Measurements from ENCODE around the gene BCL2L2.
A peak's percentile ranks its signal among the peaks of the same experiment; 100 is the strongest.

BCL2L2 gene

DNA sequence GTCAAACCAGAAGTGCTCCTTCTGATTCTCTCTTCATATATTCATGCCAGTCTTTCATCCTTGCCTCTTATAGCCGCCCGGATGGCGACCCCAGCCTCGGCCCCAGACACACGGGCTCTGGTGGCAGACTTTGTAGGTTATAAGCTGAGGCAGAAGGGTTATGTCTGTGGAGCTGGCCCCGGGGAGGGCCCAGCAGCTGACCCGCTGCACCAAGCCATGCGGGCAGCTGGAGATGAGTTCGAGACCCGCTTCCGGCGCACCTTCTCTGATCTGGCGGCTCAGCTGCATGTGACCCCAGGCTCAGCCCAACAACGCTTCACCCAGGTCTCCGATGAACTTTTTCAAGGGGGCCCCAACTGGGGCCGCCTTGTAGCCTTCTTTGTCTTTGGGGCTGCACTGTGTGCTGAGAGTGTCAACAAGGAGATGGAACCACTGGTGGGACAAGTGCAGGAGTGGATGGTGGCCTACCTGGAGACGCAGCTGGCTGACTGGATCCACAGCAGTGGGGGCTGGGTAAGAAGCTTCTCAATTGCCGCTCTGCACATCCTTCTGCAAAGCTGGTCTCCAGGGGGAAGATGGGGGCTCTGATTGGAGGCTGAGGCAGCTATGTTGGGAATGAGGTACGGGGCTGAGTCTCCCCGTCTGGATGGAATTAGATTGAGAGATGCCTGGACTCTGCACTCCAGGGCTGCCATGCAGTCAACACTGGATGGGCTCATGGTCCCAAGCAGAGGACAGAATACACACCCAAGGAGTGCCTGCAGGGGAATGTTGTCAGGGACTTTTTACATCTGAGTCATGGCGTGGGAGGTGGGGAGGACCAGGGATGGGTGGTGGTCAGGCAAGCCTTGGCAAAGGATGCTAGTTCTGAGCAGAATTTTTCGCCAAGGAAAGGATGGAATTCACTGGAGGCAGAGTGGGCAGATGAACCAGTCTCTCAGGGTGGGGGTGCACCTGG lies 1.3 kb downstream of the BCL2L2 start:
- Mint-ChIP-seq H3K27me3 (no peaks in the 10 kb centered on the region), H3K9me3 (no peaks in the 10 kb centered on the region), H3K4me1 (peaks cover 17 to 38% of the 10 kb centered on the region in 2 donors), H3K27ac (no peak overlapping the region), H3K4me3 (peak overlapping the region; percentile 80 to 90), H3K36me3 (peaks cover 12 to 26% of the 10 kb centered on the region in 2 donors)
- DNase-seq (no peak), ATAC-seq (replicated peaks) (no peak)

DNA sequence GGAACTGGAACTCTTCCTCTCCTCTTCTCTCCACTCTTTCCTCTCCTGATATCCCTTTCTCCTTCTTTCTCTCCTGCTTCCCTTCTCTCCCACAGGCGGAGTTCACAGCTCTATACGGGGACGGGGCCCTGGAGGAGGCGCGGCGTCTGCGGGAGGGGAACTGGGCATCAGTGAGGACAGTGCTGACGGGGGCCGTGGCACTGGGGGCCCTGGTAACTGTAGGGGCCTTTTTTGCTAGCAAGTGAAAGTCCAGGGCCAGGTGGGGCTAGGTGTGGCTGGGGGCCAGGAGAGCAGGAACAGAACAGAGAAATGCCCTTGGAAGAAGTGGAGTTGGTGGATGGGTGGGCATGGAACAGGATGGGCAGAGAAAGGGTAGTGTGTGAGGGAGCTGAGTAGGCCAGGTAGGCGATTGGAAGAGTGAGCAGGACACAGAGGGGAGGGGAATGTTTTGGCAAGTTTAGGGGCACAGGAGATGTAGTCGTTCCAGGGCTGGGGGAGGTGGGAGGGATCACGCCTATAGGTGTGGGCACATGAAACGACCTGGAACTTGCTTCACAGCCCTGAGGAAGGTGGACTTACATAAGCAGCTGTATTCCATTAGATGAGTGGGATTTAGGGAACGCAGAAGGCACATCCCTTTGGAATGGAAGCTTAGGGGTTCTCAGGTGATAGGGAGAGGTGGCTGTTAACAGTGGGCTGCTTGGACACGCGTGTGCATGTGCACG lies 2.2 kb downstream of the BCL2L2 start:
- no peak for DNase-seq
- ATAC-seq (replicated peaks) = no peak
- no peak overlapping the region for H3K27ac Mint-ChIP-seq
- H3K4me1 Mint-ChIP-seq = peaks cover 15 to 33% of the 10 kb centered on the region in 2 donors
- peaks cover 12 to 26% of the 10 kb centered on the region in 2 donors for H3K36me3 Mint-ChIP-seq
- no peak overlapping the region for H3K4me3 Mint-ChIP-seq
- no peaks in the 10 kb centered on the region for H3K27me3 Mint-ChIP-seq
- H3K9me3 Mint-ChIP-seq = no peaks in the 10 kb centered on the region

DNA sequence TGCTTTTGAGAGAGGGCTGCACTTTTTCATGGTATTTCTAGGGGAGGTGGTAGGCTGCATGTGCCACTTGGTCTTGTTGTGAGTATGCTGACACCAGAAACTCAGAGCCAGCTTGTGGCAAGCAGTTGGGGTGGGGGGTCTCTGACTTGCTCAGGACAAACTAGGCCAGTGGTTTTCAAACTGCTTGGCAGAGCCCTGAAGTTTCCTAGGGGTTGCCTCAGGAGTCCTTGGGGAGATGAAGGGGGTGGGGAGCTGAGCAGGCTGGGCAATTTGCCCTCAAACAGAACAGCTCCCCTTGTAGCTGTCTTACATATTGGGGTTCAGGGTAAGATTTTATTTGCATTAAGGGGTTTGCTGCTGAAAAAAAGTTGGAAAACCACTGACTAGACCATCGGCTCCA lies 3.9 kb downstream of the BCL2L2 start:
- DNase-seq = no peak
- H3K9me3 Mint-ChIP-seq = no peaks in the 10 kb centered on the region
- no peak overlapping the region for H3K27ac Mint-ChIP-seq
- no peaks in the 10 kb centered on the region for H3K27me3 Mint-ChIP-seq
- H3K4me1 Mint-ChIP-seq = peaks cover 15 to 33% of the 10 kb centered on the region in 2 donors
- no peak for ATAC-seq (replicated peaks)
- no peak overlapping the region for H3K4me3 Mint-ChIP-seq
- H3K36me3 Mint-ChIP-seq = peaks cover 12 to 26% of the 10 kb centered on the region in 2 donors

DNA sequence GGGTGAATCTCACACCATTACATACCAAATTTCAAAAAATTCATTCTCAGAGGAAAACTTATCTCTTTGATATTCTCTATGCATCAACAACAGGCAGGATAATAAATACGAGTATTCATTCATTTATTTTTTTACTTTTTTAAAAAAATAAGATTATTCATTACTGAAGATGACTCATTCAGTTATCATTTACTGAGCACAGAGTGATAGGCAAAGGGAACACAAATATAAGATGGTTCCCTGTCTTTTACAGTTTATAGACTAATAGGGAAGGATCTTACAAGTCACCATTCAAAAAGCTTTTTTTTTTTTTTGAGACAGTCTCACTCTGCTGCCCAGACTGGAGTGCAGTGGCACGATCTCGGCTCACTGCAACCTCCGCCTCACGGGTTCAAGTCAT lies 9.7 kb downstream of the BCL2L2 start:
- Mint-ChIP-seq H3K4me3 (no peak overlapping the region), H3K9me3 (peaks cover 0 to 4% of the 10 kb centered on the region in 2 donors), H3K36me3 (peaks cover 10 to 11% of the 10 kb centered on the region in 2 donors), H3K27ac (no peak overlapping the region), H3K27me3 (no peaks in the 10 kb centered on the region), H3K4me1 (peaks cover 7 to 16% of the 10 kb centered on the region in 2 donors)
- ATAC-seq (replicated peaks) (no peak), DNase-seq (no peak)

DNA sequence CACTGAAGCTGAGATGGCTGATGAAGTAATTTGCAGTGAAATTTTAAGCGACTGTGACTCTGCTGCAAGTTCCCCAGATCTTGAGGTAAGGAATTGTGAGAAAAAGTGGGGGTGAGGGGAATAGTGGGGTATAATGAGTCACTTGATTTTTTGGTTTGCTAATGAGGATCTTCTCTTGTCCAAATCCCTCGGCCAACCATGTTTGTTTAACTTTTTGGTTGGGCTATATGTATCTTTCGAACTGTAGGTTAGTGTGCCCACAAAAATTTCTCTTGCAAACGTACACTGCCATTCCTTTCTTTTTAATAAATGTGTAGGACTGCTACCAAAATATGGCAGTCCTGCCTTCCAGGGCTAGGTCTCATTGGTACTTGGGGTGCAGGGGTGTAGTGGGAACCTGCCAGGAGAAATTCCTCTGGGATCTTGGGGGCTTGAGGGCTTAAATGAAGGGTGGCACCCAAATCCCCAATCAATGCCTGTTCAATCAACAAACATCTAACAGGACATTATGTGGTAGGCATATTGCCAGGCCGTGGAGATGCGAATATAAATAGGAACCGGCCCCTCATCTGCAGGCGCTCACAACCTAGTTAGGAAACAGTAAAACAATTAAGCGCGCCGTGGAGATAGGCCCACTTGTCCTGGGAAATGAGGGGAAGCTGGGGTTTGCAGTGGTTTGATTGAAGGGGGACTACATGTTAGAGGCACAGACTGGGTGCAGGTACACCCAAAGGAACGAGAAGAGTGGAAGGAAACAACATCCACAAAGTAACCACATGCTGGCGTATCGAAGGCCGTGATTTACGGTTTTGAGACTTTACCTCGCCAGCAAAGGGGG lies 13.3 kb downstream of the BCL2L2 start:
- ATAC-seq (replicated peaks) (no peak), DNase-seq (no peak)
- H3K4me3 Mint-ChIP-seq = peak overlapping the region; percentile 86 to 95
- peak overlapping the region; percentile 98 for H3K27ac Mint-ChIP-seq
- H3K9me3 Mint-ChIP-seq = peaks cover 0 to 4% of the 10 kb centered on the region in 2 donors
- peaks cover 25 to 39% of the 10 kb centered on the region in 2 donors for H3K36me3 Mint-ChIP-seq
- H3K27me3 Mint-ChIP-seq = no peaks in the 10 kb centered on the region
- H3K4me1 Mint-ChIP-seq = peaks cover 16 to 33% of the 10 kb centered on the region in 2 donors

DNA sequence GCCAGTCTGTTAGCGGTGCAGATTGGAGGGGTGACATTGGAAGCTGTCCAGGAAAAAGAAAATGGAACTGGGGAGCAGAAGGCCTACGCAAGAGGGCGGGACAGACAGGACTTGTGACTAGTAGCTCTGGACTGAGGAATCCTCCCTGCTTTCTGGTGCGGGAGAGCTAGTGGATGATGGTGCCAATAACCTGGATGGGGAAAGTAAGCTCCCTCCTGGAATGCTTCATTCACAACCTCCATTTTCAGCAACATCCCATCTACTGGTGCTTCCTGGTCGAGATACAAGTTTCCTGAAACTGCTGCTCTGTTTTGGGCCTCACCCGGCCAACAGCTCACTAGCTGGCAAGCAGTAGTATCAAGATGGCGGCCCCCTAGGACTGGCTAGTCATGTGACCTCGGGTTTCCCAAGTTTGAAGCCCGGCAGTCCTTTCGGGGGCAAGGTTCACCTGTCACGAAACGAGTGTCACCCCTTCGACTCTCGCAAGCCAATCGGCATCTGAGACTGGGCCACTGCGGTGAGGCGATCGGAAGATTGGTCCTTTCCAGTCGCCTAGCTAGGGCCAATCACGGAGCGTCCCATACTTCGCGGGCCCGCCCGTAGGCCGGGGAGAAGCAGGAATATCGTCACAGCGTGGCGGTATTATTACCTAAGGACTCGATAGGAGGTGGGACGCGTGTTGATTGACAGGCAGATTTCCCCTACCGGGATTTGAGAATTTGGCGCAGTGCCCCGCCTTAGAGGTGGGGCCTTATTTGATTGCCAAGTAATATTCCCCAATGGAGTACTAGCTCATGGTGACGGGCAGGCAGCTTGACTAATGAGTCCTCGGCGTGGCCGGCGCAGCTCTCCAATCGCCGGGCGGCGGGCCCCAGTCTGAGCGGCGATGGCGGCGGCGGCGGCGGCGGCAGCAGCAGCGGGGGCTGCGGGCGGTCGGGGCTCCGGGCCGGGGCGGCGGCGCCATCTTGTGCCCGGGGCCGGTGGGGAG lies 14.2 kb downstream of the BCL2L2 start, which contains the start of gene PABPN1:
TSS of gene PABPN1 (plus strand) at position 874 of the 988 bp plus-strand sequence. CDS start at position 887, 13 bp downstream.
- DNase-seq = peak; percentile 99
- Mint-ChIP-seq H3K36me3 (peaks cover 31 to 48% of the 10 kb centered on the region in 2 donors), H3K4me3 (peak within 1 kb of the TSS; percentile 92 to 95)

DNA sequence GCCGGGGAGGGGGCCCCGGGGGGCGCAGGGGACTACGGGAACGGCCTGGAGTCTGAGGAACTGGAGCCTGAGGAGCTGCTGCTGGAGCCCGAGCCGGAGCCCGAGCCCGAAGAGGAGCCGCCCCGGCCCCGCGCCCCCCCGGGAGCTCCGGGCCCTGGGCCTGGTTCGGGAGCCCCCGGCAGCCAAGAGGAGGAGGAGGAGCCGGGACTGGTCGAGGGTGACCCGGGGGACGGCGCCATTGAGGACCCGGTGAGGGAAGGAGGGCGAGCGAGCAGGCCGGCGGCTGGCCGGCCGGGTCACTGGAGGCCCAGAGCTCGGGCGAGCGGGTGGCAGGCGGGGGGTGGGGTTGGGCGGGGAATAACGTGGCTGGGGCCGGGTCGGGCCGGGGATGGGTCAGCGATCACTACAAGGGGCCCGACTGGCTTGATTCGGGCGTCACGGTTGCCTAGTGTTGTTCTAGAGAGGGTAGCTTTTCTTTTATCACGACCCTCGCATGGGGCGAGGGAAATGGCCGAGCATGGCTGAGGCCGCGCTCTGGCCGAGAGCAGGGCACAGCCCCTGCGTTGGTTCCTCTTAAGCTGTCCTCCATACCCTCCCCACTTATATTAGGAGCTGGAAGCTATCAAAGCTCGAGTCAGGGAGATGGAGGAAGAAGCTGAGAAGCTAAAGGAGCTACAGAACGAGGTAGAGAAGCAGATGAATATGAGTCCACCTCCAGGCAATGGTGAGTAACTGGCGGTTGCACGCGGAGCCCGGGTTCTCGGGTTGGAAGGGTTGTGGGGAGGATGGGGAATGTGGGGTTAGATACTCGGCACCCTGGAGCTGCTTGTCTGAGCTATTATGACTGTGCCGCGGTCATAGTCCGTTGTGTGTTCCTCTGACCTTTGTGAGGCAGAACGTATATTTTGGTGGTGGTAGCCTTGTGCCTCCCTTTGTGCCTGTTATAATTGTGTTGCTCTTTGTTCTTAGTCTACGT lies 15.2 kb downstream of the BCL2L2 start:
- H3K9me3 Mint-ChIP-seq = peaks cover 0 to 4% of the 10 kb centered on the region in 2 donors
- peak; percentile 55 for DNase-seq
- peaks cover 21 to 47% of the 10 kb centered on the region in 2 donors for H3K4me1 Mint-ChIP-seq
- peak overlapping the region; percentile 92 to 95 for H3K4me3 Mint-ChIP-seq
- H3K27ac Mint-ChIP-seq = peak overlapping the region; percentile 98
- ATAC-seq (replicated peaks) = peak; percentile 23 to 24
- H3K27me3 Mint-ChIP-seq = no peaks in the 10 kb centered on the region
- peaks cover 38 to 53% of the 10 kb centered on the region in 2 donors for H3K36me3 Mint-ChIP-seq

More for the DNA sequence above, 14.2 kb downstream of the BCL2L2 start, which contains the start of gene PABPN1:
- peaks cover 0 to 4% of the 10 kb centered on the region in 2 donors for H3K9me3 Mint-ChIP-seq
- peaks cover 18 to 42% of the 10 kb centered on the region in 2 donors for H3K4me1 Mint-ChIP-seq
- no peaks in the 10 kb centered on the region for H3K27me3 Mint-ChIP-seq
- ATAC-seq (replicated peaks) = peak; percentile 89
- H3K27ac Mint-ChIP-seq = peak within 1 kb of the TSS; percentile 98

DNA sequence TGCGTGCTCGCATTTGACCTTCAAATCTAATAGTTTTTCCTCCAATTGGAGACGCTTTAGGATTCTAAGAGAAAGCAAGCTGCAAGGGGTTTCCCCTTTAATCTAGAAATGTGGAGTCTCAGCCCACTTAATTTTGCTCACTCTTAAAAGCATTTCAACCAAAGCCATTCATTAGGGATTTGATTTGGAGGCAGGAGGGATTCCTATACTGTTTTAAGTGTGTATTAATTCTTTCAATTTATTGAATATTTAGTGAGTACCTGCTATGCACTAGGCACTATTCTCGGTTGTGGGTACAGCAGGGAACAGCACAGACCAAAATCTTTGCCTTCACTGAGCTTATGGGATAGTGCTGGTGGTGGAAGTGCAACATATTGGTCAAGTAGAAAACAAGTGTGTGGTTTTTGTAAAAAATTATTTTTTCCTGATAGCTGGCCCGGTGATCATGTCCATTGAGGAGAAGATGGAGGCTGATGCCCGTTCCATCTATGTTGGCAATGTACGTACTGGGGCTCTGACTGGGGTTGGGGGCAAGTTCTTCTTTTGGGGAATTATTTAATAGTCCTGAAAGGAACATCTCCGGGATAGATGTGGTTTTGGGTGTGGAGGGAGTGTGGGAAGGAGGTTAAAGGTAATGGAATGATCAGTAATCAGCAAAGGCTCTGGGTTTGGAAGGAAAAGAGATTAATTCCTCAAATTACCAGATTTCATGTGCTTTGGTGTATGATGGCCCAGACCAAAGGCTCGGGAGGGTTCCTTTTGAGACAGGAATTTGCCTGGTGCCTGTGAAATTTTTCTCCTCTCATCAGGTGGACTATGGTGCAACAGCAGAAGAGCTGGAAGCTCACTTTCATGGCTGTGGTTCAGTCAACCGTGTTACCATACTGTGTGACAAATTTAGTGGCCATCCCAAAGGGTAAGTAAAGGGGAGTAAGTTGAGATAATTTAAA lies 16.2 kb downstream of the BCL2L2 start:
- DNase-seq (no peak), ATAC-seq (replicated peaks) (no peak)
- Mint-ChIP-seq H3K4me3 (peak overlapping the region; percentile 92 to 95), H3K27me3 (no peaks in the 10 kb centered on the region), H3K27ac (peak overlapping the region; percentile 96), H3K4me1 (peaks cover 21 to 53% of the 10 kb centered on the region in 2 donors), H3K9me3 (peaks cover 0 to 4% of the 10 kb centered on the region in 2 donors), H3K36me3 (peaks cover 38 to 53% of the 10 kb centered on the region in 2 donors)

DNA sequence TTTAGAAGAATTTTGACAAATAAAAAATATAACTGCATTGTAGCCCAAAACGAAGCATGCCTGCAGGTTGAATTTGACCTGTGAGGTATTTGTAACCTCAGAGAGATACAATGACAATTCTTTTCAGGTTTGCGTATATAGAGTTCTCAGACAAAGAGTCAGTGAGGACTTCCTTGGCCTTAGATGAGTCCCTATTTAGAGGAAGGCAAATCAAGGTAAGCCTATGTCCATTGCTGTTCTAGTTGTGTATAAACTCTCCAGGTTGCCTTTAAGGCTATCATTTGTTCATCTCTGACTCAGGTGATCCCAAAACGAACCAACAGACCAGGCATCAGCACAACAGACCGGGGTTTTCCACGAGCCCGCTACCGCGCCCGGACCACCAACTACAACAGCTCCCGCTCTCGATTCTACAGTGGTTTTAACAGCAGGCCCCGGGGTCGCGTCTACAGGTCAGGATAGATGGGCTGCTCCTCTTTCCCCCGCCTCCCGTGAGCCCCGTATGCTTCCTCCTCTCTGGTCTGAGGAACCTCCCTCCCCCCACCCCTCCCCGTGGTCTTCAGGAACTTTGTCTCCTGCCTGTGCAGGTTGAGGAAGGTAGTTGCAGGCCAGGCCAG lies 17.3 kb downstream of the BCL2L2 start:
- Mint-ChIP-seq H3K4me3 (no peak overlapping the region), H3K36me3 (peaks cover 38 to 53% of the 10 kb centered on the region in 2 donors), H3K27me3 (no peaks in the 10 kb centered on the region), H3K9me3 (peaks cover 0 to 4% of the 10 kb centered on the region in 2 donors), H3K4me1 (peaks cover 21 to 56% of the 10 kb centered on the region in 2 donors), H3K27ac (no peak overlapping the region)
- DNase-seq (no peak), ATAC-seq (replicated peaks) (no peak)

DNA sequence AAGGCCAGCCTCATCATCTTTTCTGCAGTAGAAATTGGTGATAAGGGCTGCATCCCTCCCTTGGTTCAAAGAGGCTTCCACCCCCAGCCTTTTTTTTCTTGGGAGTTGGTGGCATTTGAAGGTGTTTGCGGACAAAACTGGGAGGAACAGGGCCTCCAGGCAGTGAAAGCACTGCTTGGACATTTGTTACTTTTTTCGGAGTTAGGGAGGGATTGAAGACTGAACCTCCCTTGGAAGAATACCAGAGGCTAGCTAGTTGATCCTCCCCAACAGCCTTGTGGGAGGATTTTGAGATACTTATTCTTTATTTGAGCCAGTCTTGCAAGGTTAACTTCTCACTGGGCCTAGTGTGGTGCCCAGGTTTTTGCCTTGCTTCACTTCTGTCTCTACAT lies 17.8 kb downstream of the BCL2L2 start:
- peak overlapping the region; percentile 42 for H3K27ac Mint-ChIP-seq
- ATAC-seq (replicated peaks) = no peak
- H3K27me3 Mint-ChIP-seq = no peaks in the 10 kb centered on the region
- peaks cover 34 to 52% of the 10 kb centered on the region in 2 donors for H3K36me3 Mint-ChIP-seq
- H3K9me3 Mint-ChIP-seq = peaks cover 0 to 4% of the 10 kb centered on the region in 2 donors
- H3K4me3 Mint-ChIP-seq = no peak overlapping the region
- no peak for DNase-seq
- H3K4me1 Mint-ChIP-seq = peaks cover 21 to 54% of the 10 kb centered on the region in 2 donors

DNA sequence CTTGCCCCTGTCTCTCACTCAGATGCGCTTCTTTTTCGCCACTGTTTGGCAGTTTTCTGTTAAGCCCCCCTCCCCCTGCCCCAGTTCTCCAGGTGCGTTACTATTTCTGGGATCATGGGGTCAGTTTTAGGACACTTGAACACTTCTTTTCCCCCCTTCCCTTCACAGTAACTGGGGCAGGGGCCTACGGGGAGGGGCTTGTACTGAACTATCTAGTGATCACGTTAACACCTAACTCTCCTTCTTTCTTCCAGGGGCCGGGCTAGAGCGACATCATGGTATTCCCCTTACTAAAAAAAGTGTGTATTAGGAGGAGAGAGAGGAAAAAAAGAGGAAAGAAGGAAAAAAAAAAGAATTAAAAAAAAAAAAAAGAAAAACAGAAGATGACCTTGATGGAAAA lies 18.4 kb downstream of the BCL2L2 start:
- DNase-seq (no peak), ATAC-seq (replicated peaks) (no peak)
- Mint-ChIP-seq H3K27me3 (no peaks in the 10 kb centered on the region), H3K4me3 (no peak overlapping the region), H3K36me3 (peaks cover 29 to 47% of the 10 kb centered on the region in 2 donors), H3K4me1 (peaks cover 17 to 49% of the 10 kb centered on the region in 2 donors), H3K9me3 (peaks cover 0 to under 1% of the 10 kb centered on the region in 2 donors), H3K27ac (peak overlapping the region; percentile 28)

Measured in stimulated activated naive B cell treated with anti-CD40 and anti-IgM and Interleukin-4, amounts not matched to agents 10 μg/mL and 1 μg/mL and 100 μg/mL, for 72 hours (primary cell).